ENCODE measurements around the gene PRR7. TPM values are rescaled to one million over a fixed set of nuclear protein-coding genes. Genes with fewer than 3 reads are reported as not detected.

Gene PRR7
- total and polyA plus RNA-seq, 2 of the 4 experiments (the other 2 are of a cell fraction) = 1.1 to 10.1 TPM

- no peak for TF ChIP-seq FOS (IDR thresholded peaks at IDR 0.05; ENCODE audit: low read depth, low read length)
- TF ChIP-seq CHD1 (IDR thresholded peaks at IDR 0.05; ENCODE audit: low read depth, low read length) = no peak
These were observed 41.9 kb upstream of the PRR7 start (continued) for GRCh38 chr5:177404641-177405179.

- Histone ChIP-seq H3K9me1 (ENCODE audit: insufficient read depth, low read length) (no peaks in the 10 kb centered on the region), H3K9me3 (ENCODE audit: control insufficient read depth, insufficient read depth, low read length) (peaks cover 2% of the 10 kb centered on the region; the same call in 1 of the 2 replicates), H4K20me1 (ENCODE audit: insufficient read depth, low read length) (no peaks in the 10 kb centered on the region), H3K36me3 (ENCODE audit: control insufficient read depth, insufficient read depth, low read length) (no peaks in the 10 kb centered on the region), H3K4ac (ENCODE audit: low read depth, low read length) (no peak overlapping the region), H3K23ac (ENCODE audit: low read depth, low read length) (no peak overlapping the region), H2BK20ac (ENCODE audit: low read depth, low read length) (no peak overlapping the region), H3K14ac (replicated peaks; ENCODE audit: low read depth, low read length) (no peak overlapping the region), H2BK5ac (ENCODE audit: low read depth, low read length, poor library complexity, severe bottlenecking) (no peak overlapping the region), H3K18ac (ENCODE audit: low read depth, low read length) (no peak overlapping the region), H3K79me1 (ENCODE audit: low read depth in 1 of 2, low read length in 2 of 2) (no peaks in the 10 kb centered on the region), H2AFZ (replicated peaks; ENCODE audit: low read length, poor library complexity) (no peak overlapping the region), H4K5ac (ENCODE audit: low read depth, low read length) (no peak overlapping the region), H3K9ac (ENCODE audit: low read depth, low read length) (no peak overlapping the region), H3K27me3 (ENCODE audit: control insufficient read depth, insufficient read depth, low read length) (peaks cover 46% of the 10 kb centered on the region), H2AK5ac (ENCODE audit: low read depth, low read length) (0 out of 2 replicates have a peak overlapping the region, but pooled peaks have one; percentile 40), H4K91ac (ENCODE audit: insufficient read depth, low read depth, low read length) (no peak overlapping the region), H3K56ac (ENCODE audit: extremely low read depth, insufficient read depth, low read length) (no peak overlapping the region), H2BK120ac (ENCODE audit: low read depth, low read length) (no peak overlapping the region), H3K4me1 (ENCODE audit: control insufficient read depth, insufficient read depth, low read length) (peaks cover 4% of the 10 kb centered on the region; the same call in 1 of the 2 replicates), H3K4me3 (ENCODE audit: insufficient read depth, low read depth, low read length) (no peak overlapping the region), H2BK15ac (ENCODE audit: low read depth, low read length) (no peak overlapping the region), H3K27ac (ENCODE audit: insufficient read depth, low read length) (no peak overlapping the region), H4K8ac (ENCODE audit: low read depth in 2 of 2, low read length in 2 of 2) (no peak overlapping the region), H2AK9ac (replicated peaks; ENCODE audit: low read depth, low read length, poor library complexity) (no peak overlapping the region), H3K4me2 (ENCODE audit: low read depth, low read length) (no peak overlapping the region)
- DNase-seq (no peak), ATAC-seq (ENCODE audit: low read depth) (no peak)
- dilution Hi-C loops (cut with HindIII; ENCODE audit: low sequenced_read_pairs, unreplicated experiment) (no loop called here), intact Hi-C loops (cut with micrococcal nuclease) (loop anchor here (2.0 kb wide), 1 partner anchor 41 kb away; the partner anchor contains the start of gene PRR7), in situ Hi-C loops (cut with MboI; ENCODE audit: low sequenced_read_pairs) (loop anchor here (5.0 kb wide), 1 partner anchor 42 kb away; the partner anchor contains the start of gene PRR7)
- CTCF ChIA-PET = interaction anchor here (2.2 to 5.4 kb wide), 4 partner anchors 14 to 48 kb away, joined by 13 to 56 read pairs (median 36); partner anchors contain the start of genes GRK6 and PRR7
- 100% methylated on average over 1 of the region's 2 CpGs; no CpG with 5 or more reads in 1 of the 2 experiments for WGBS, 2 experiments (ENCODE audit: extremely low coverage in 2 of 2, insufficient read length in 1 of 2)
- BruUV-seq (replicated peaks) = no TSS peak
- POLR2A ChIA-PET (ENCODE audit: unreplicated experiment) = no interaction called here
- TF ChIP-seq CEBPB (IDR thresholded peaks at IDR 0.05; ENCODE audit: low read depth, low read length) (no peak), FOS (IDR thresholded peaks at IDR 0.05; ENCODE audit: low read depth, low read length) (no peak), CTCF (conservative IDR thresholded peaks at IDR 0.05; ENCODE audit: low read depth, low read length) (no peak), NFE2L2 (IDR thresholded peaks at IDR 0.05; ENCODE audit: low read depth, low read length) (no peak), POLR2A (IDR thresholded peaks at IDR 0.05; ENCODE audit: low read depth, low read length) (no peak), CHD1 (IDR thresholded peaks at IDR 0.05; ENCODE audit: low read depth, low read length) (no peak), MXI1 (IDR thresholded peaks at IDR 0.05; ENCODE audit: borderline replicate concordance, low read depth, low read length) (no peak), RFX5 (IDR thresholded peaks at IDR 0.05; ENCODE audit: low read depth, low read length) (no peak), RCOR1 (IDR thresholded peaks at IDR 0.05; ENCODE audit: insufficient replicate concordance, low read length) (no peak), MAZ (IDR thresholded peaks at IDR 0.05; ENCODE audit: borderline replicate concordance, low read depth, low read length) (no peak), SMC3 (IDR thresholded peaks at IDR 0.05; ENCODE audit: low read depth, low read length) (no peak), ELK1 (IDR thresholded peaks at IDR 0.05; ENCODE audit: borderline replicate concordance, low read depth, low read length) (no peak), USF2 (IDR thresholded peaks at IDR 0.05; ENCODE audit: low read depth, low read length) (no peak)
These were observed 41.3 kb upstream of the PRR7 start for GRCh38 chr5:177405312-177405711.

Measured in IMR-90 (cell line).